Measurements from ENCODE around the gene STAM2.

The STAM2 gene

GRCh38 chr2:152175368-152176112, at the start of gene STAM2:
Gene STAM2, minus strand, starts transcription at chr2:152175763. Its CDS starts 121 bp downstream, at chr2:152175642.
- ChIA-PET POLR2A (ENCODE audit: low non-redundant PET) (interaction anchor here (0.7 kb wide), 1 partner anchor 11 kb away, joined by 3 read pairs; no protein-coding TSS in a partner anchor), CTCF (interaction anchor here (0.6 to 1.0 kb wide), 7 partner anchors 10 to 568 kb away, joined by 3 to 6 read pairs (median 4); no protein-coding TSS in a partner anchor)

DNA sequence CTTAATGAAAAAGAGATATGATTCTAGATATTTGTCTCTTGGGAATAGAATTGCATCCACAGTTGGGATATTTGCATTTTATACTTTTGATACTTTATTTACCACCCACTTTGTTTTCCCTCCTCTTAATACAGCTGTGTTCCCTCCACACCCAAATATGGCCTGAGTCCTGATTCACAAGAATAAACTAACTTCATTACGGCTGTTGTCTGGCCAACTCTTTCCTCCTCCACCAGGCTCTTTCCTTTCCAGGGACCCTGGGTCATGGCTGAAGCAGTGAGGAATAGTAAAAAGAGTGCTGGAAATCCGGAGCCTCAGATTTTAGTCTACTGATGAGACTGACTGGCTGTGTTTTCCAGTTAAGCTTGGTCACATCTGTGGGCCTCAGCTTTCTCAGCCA, 48.4 kb upstream of the STAM2 start:
- DNase-seq (ENCODE audit: low spot score): no peak
- H3K27ac ChIP-seq: no peak overlapping the region
- CTCF ChIA-PET: interaction anchor here (0.5 to 1.2 kb wide), 2 partner anchors 9 to 113 kb away, joined by 3 to 6 read pairs; no protein-coding TSS in a partner anchor
- TF ChIP-seq, protein P1, sequence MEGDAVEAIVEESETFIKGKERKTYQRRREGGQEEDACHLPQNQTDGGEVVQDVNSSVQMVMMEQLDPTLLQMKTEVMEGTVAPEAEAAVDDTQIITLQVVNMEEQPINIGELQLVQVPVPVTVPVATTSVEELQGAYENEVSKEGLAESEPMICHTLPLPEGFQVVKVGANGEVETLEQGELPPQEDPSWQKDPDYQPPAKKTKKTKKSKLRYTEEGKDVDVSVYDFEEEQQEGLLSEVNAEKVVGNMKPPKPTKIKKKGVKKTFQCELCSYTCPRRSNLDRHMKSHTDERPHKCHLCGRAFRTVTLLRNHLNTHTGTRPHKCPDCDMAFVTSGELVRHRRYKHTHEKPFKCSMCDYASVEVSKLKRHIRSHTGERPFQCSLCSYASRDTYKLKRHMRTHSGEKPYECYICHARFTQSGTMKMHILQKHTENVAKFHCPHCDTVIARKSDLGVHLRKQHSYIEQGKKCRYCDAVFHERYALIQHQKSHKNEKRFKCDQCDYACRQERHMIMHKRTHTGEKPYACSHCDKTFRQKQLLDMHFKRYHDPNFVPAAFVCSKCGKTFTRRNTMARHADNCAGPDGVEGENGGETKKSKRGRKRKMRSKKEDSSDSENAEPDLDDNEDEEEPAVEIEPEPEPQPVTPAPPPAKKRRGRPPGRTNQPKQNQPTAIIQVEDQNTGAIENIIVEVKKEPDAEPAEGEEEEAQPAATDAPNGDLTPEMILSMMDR (conservative IDR thresholded peaks at IDR 0.05; ENCODE audit: low read depth): no peak
- POLR2A ChIA-PET (ENCODE audit: low non-redundant PET): interaction anchor here (0.6 kb wide), 1 partner anchor 112 kb away, joined by 3 read pairs; no protein-coding TSS in a partner anchor

More at GRCh38 chr2:152175368-152176112, at the start of gene STAM2:
- DNase-seq (ENCODE audit: low spot score): peak; percentile 96
- H3K27ac ChIP-seq: peak within 1 kb of the TSS; percentile 93
- TF ChIP-seq, protein P1 (conservative IDR thresholded peaks at IDR 0.05; ENCODE audit: low read depth): peak; percentile 92

DNA sequence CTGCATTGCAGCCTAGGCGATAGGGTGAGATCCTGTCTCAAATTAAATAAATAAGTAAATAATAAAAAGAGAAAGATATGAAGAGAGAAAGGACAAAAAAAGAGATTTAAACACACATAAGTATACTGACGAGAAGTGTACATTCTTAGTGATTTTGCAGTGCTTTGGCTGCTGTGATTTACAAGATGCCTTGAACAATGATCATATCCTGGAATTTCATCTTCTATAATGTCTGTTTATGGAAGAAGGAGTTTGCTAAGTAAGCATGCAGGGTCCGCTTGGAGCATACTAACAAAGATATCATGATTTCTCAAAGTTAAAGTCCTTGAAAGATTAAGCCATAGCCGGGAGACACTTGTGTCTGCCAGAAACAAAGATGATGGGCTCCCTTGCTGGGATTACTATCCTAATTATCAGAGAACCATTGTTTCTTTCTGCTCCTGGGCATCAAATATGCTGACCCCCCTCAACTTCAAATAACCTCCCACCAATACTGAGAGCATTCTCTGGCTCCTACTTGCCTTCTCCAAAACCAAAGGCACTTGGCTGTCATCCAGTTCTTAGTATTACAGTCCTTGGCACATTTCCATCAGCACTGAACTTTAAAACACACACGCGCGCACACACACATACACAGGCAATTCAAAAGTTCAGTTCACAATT, 47.5 kb upstream of the STAM2 start:
- ChIA-PET POLR2A (ENCODE audit: low non-redundant PET) (no interaction called here), CTCF (interaction anchor here (1.2 kb wide), 1 partner anchor 9 kb away, joined by 6 read pairs; no protein-coding TSS in a partner anchor)
- TF ChIP-seq, protein P1 (conservative IDR thresholded peaks at IDR 0.05; ENCODE audit: low read depth): no peak
- H3K27ac ChIP-seq: no peak overlapping the region
- no peak for DNase-seq (ENCODE audit: low spot score)

DNA sequence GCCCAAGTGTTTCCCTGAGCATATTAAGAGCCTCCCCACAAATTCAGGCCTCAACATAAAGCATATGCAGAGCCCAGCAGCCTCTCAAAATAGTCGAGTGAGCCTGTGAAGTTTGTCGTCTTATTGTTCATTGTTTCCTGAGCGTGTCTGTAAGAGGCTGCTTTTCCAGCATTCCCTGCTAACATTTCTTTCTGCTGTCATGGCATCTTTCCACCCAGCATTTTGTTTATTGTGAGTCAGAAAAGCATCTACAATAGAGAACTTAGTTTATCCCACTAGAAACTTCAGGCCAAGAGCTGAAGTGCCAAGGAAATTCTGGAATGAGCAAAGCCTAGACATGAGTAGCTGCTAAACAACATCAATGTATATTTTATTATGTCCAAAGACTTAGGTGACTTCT, 46.3 kb upstream of the STAM2 start:
- H3K27ac ChIP-seq: no peak overlapping the region
- CTCF ChIA-PET: no interaction called here
- no peak for DNase-seq (ENCODE audit: low spot score)
- TF ChIP-seq, protein P1 (conservative IDR thresholded peaks at IDR 0.05; ENCODE audit: low read depth): no peak
- POLR2A ChIA-PET (ENCODE audit: low non-redundant PET): no interaction called here

GRCh38 chr2:152219077-152219828, 43.7 kb upstream of the STAM2 start:
- no peak for DNase-seq (ENCODE audit: low spot score)
- ChIA-PET CTCF (no interaction called here), POLR2A (ENCODE audit: low non-redundant PET) (no interaction called here)
- no peak overlapping the region for H3K27ac ChIP-seq
- TF ChIP-seq, protein P1 (conservative IDR thresholded peaks at IDR 0.05; ENCODE audit: low read depth): no peak

- POLR2A ChIA-PET (ENCODE audit: low non-redundant PET): no interaction called here
- CTCF ChIA-PET: interaction anchor here (0.7 kb wide), 1 partner anchor 11 kb away, joined by 3 read pairs; no protein-coding TSS in a partner anchor
- TF ChIP-seq, protein P1 (conservative IDR thresholded peaks at IDR 0.05; ENCODE audit: low read depth): no peak
- H3K27ac ChIP-seq: peak overlapping the region; percentile 78
- DNase-seq (ENCODE audit: low spot score): no peak
Observed at GRCh38 chr2:152201466-152201830, 25.9 kb upstream of the STAM2 start.

Measured in RWPE1 (cell line).